ENCODE data around the gene B9D2. TPM values are rescaled to one million over a fixed set of nuclear protein-coding genes. Genes with fewer than 3 reads are reported as not detected.
A peak's percentile ranks its signal among the peaks of the same experiment; 100 is the strongest.
"Not testable (repeated sequence)": the region's sequence is repeated elsewhere in the genome, so short reads cannot be mapped to it uniquely, and the experiment has no call there.

B9D2 gene
- total and polyA plus RNA-seq, 2 experiments from 2014 or later, result 6.0 to 9.6 TPM

- peaks cover 10% of the 10 kb centered on the region for H4K20me1 ChIP-seq (ENCODE audit: insufficient read depth, poor library complexity, severe bottlenecking)
- no peaks in the 10 kb centered on the region for H3K9me2 ChIP-seq (replicated peaks; ENCODE audit: insufficient read depth)
- peaks cover 5% of the 10 kb centered on the region for H3K27me3 ChIP-seq
- H3K9me3 ChIP-seq (ENCODE audit: low read depth), result no peaks in the 10 kb centered on the region
- 0% methylated on average over 12 of the region's 12 CpGs for WGBS (ENCODE audit: low lambda C conversion rate, missing lambda C conversion rate)
- DNase-seq (ENCODE audit: low spot score), result no peak
- H3K4me2 ChIP-seq, result peak overlapping the region; percentile 89
- peaks cover 37% of the 10 kb centered on the region for H3K79me2 ChIP-seq
- TF ChIP-seq EZH2 (IDR thresholded peaks at IDR 0.05; ENCODE audit: borderline replicate concordance) (peak; percentile 15), EZH2phosphoT487 (IDR thresholded peaks at IDR 0.05; ENCODE audit: low read depth, severe bottlenecking, unreplicated experiment) (no peak)
- peak overlapping the region; percentile 80 for H3K4me3 ChIP-seq
- H2AFZ ChIP-seq, result peak overlapping the region; percentile 11
- H3K27ac ChIP-seq, result peak overlapping the region; percentile 65
- H3K36me3 ChIP-seq (replicated peaks; ENCODE audit: insufficient read depth, low read depth), result no peaks in the 10 kb centered on the region
- peaks cover 6% of the 10 kb centered on the region for H3K4me1 ChIP-seq (ENCODE audit: insufficient read depth)
Observed at GRCh38 chr19:41352279-41352608, 11.7 kb downstream of the B9D2 start.

- peaks cover 6% of the 10 kb centered on the region for H3K4me1 ChIP-seq (ENCODE audit: insufficient read depth)
- under 1% methylated on average over 32 of the region's 58 CpGs for whole genome bisulfite sequencing (ENCODE audit: low lambda C conversion rate, missing lambda C conversion rate)
- H4K20me1 ChIP-seq (ENCODE audit: insufficient read depth, poor library complexity, severe bottlenecking), result peaks cover 10% of the 10 kb centered on the region
Observed at GRCh38 chr19:41351339-41352245, 12.4 kb downstream of the B9D2 start.

GRCh38 chr19:41350735-41351338 is 13.1 kb downstream of the B9D2 start:
- Histone ChIP-seq H3K9me2 (replicated peaks; ENCODE audit: insufficient read depth) (no peaks in the 10 kb centered on the region), H3K9me3 (ENCODE audit: low read depth) (no peaks in the 10 kb centered on the region), H3K4me1 (ENCODE audit: insufficient read depth) (peaks cover 6% of the 10 kb centered on the region), H3K27ac (no peak overlapping the region), H3K36me3 (replicated peaks; ENCODE audit: insufficient read depth, low read depth) (no peaks in the 10 kb centered on the region), H4K20me1 (ENCODE audit: insufficient read depth, poor library complexity, severe bottlenecking) (peaks cover 10% of the 10 kb centered on the region), H3K4me3 (peak overlapping the region; percentile 80), H3K79me2 (peaks cover 37% of the 10 kb centered on the region), H2AFZ (no peak overlapping the region), H3K27me3 (peaks cover 5% of the 10 kb centered on the region), H3K4me2 (peak overlapping the region; percentile 89)
- 17% methylated on average over 21 of the region's 22 CpGs for WGBS (ENCODE audit: low lambda C conversion rate, missing lambda C conversion rate)
- TF ChIP-seq CTCF (IDR thresholded peaks at IDR 0.05; ENCODE audit: poor library complexity) (no peak), EZH2phosphoT487 (IDR thresholded peaks at IDR 0.05; ENCODE audit: low read depth, severe bottlenecking, unreplicated experiment) (no peak), EZH2 (IDR thresholded peaks at IDR 0.05; ENCODE audit: borderline replicate concordance) (no peak)
- no peak for DNase-seq (ENCODE audit: low spot score)

More at GRCh38 chr19:41351339-41352245, 12.4 kb downstream of the B9D2 start:
- peak; percentile 65 for DNase-seq (ENCODE audit: low spot score)
- Histone ChIP-seq H3K27me3 (peaks cover 5% of the 10 kb centered on the region), H2AFZ (no peak overlapping the region), H3K4me3 (peak overlapping the region; percentile 80), H3K9me2 (replicated peaks; ENCODE audit: insufficient read depth) (no peaks in the 10 kb centered on the region), H3K79me2 (peaks cover 37% of the 10 kb centered on the region), H3K27ac (no peak overlapping the region), H3K9me3 (ENCODE audit: low read depth) (no peaks in the 10 kb centered on the region), H3K36me3 (replicated peaks; ENCODE audit: insufficient read depth, low read depth) (no peaks in the 10 kb centered on the region), H3K4me2 (peak overlapping the region; percentile 89)
- TF ChIP-seq EZH2 (IDR thresholded peaks at IDR 0.05; ENCODE audit: borderline replicate concordance), result peak; percentile 0
- TF ChIP-seq CTCF (IDR thresholded peaks at IDR 0.05; ENCODE audit: poor library complexity), result no peak
- TF ChIP-seq EZH2phosphoT487 (IDR thresholded peaks at IDR 0.05; ENCODE audit: low read depth, severe bottlenecking, unreplicated experiment), result no peak

GRCh38 chr19:41346916-41347315 is 17.0 kb downstream of the B9D2 start:
- not testable (repeated sequence) for H3K4me3 ChIP-seq; H2AFZ ChIP-seq; H3K36me3 ChIP-seq (replicated peaks; ENCODE audit: insufficient read depth, low read depth); H3K9me2 ChIP-seq (replicated peaks; ENCODE audit: insufficient read depth); H3K4me1 ChIP-seq (ENCODE audit: insufficient read depth); H4K20me1 ChIP-seq (ENCODE audit: insufficient read depth, poor library complexity, severe bottlenecking); DNase-seq (ENCODE audit: low spot score); H3K27me3 ChIP-seq; H3K9me3 ChIP-seq (ENCODE audit: low read depth); H3K4me2 ChIP-seq; H3K27ac ChIP-seq
- H3K79me2 ChIP-seq, result peaks cover 27% of the 10 kb centered on the region
- WGBS (ENCODE audit: low lambda C conversion rate, missing lambda C conversion rate), result 94% methylated on average over 9 of the region's 9 CpGs

Measured in hepatocyte (in vitro differentiated cells).